Peyer's patch (tissue), 4 donors: ENCODE measurements around the gene TUB. TPM values are rescaled to one million over a fixed set of nuclear protein-coding genes. Genes with fewer than 3 reads are reported as not detected.

Experiments
- DNase-seq, 3 donors: peaks; one replicate each; pipeline ENCODE4 v3.0.0-alpha.2; 2017 to 2019
- H3K27ac ChIP-seq, 4 donors: fragments of 200-600 bp; sonication (generic); one replicate each; pipeline ENCODE4 v1.5.1; 2016 to 2019
- H3K27me3 ChIP-seq, 2 donors: fragments of 200-600 bp; sonication (generic); one replicate each; pipeline ENCODE4 v1.5.1; 2019
- H3K36me3 ChIP-seq, 3 donors: fragments of 200-600 bp; sonication (generic); one replicate each; pipeline ENCODE4 v1.5.1; 2016 to 2019
- H3K4me1 ChIP-seq, 4 donors: fragments of 200-600 bp; sonication (generic); one replicate each; pipeline ENCODE4 v1.5.1; 2016 to 2019
- H3K4me3 ChIP-seq, 4 donors: fragments of 200-600 bp; sonication (generic); 1 replicate in 3 of 4; 2 replicates in 1 of 4; pipeline ENCODE4 v1.5.1; 2016 to 2019; ENCODE audit warnings: mild to moderate bottlenecking in 1 of 4
- H3K9me3 ChIP-seq, 4 donors: fragments of 200-600 bp; sonication (generic); one replicate each; pipeline ENCODE4 v1.5.1; 2016 to 2019; ENCODE audit warnings: mild to moderate bottlenecking in 1 of 4
- CTCF ChIP-seq, 6 experiments: fragments of 450-650 bp in 4 of 6; fragments of 200-600 bp in 2 of 6; sonication (generic) in 1 of 6; IDR thresholded peaks; one replicate each; pipeline ENCODE4 v1.5.1; 2017 to 2019; ENCODE audit warnings: antibody characterized with exemption in 6 of 6, mild to moderate bottlenecking in 3 of 6, moderate library complexity in 1 of 6
- POLR2A ChIP-seq, 2 donors: fragments of 450-650 bp; IDR thresholded peaks; one replicate each; pipeline ENCODE4 v1.5.1; 2017; ENCODE audit warnings: antibody characterized with exemption in 2 of 2, mild to moderate bottlenecking in 2 of 2, moderate library complexity in 2 of 2
- total RNA-seq, 4 donors: library from RNA; depleted of rRNA; stranded (reverse); fragments of >200 nt; gene quantifications; one replicate each; pipeline ENCODE4 v1.1.0, GENCODE V29; 2016

Gene TUB
- total RNA-seq, 4 donors from 2014 or later: 0.18 to 11.6 (median 2.4) TPM

DNA sequence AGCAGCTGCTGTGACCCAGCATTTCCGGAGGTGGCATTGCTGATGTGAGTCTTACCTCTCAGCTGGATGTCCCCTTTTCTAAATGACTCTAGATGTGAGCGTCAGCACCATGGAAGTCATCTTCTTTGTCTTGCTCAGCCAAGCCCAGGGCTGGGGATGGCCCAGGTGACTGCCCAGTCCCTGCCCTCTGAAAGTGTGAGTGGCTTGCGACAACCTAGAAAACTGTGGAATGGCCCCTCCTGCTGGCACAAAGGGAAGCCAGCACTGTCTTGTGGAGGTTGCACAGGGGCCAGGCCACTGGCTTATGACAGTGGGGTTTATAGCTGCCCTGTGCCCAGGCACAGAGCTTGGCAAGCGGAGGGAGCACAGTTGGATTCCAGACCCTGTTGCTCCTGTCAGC lies 6.2 kb downstream of the TUB start:
- H3K4me1 ChIP-seq: peaks cover 0 to 10% (median 0%) of the 10 kb centered on the region in 4 donors
- DNase-seq: no peak
- TF ChIP-seq POLR2A (IDR thresholded peaks at IDR 0.05): no peak
- TF ChIP-seq CTCF (IDR thresholded peaks at IDR 0.05): no peak
- no peak overlapping the region for H3K27ac ChIP-seq
- H3K4me3 ChIP-seq: no peak overlapping the region
- no peaks in the 10 kb centered on the region for H3K9me3 ChIP-seq
- peaks cover 0 to 2% of the 10 kb centered on the region in 2 donors for H3K27me3 ChIP-seq
- H3K36me3 ChIP-seq: no peaks in the 10 kb centered on the region

GRCh38 chr11:8087756-8088155 lies 6.7 kb downstream of the TUB start:
- H3K36me3 ChIP-seq: no peaks in the 10 kb centered on the region
- DNase-seq: no peak
- TF ChIP-seq POLR2A (IDR thresholded peaks at IDR 0.05) (no peak), CTCF (IDR thresholded peaks at IDR 0.05) (no peak)
- H3K27me3 ChIP-seq: no peaks in the 10 kb centered on the region
- H3K27ac ChIP-seq: no peak overlapping the region
- H3K4me1 ChIP-seq: peaks cover 0 to 7% (median 0%) of the 10 kb centered on the region in 4 donors
- no peak overlapping the region for H3K4me3 ChIP-seq
- H3K9me3 ChIP-seq: no peaks in the 10 kb centered on the region

- DNase-seq: no peak
These were observed 8.9 kb downstream of the TUB start for GRCh38 chr11:8089791-8090510.

GRCh38 chr11:8090756-8091155 lies 9.7 kb downstream of the TUB start:
- H3K4me1 ChIP-seq: no peaks in the 10 kb centered on the region
- H3K36me3 ChIP-seq: no peaks in the 10 kb centered on the region
- H3K27me3 ChIP-seq: no peaks in the 10 kb centered on the region
- DNase-seq: peak in 1 of 3 donors; percentile 23
- no peak overlapping the region for H3K4me3 ChIP-seq
- H3K27ac ChIP-seq: no peak overlapping the region
- TF ChIP-seq CTCF (IDR thresholded peaks at IDR 0.05) (peak in 4 of 6 experiments; percentile 13 to 27 (median 20)), POLR2A (IDR thresholded peaks at IDR 0.05) (no peak)
- no peaks in the 10 kb centered on the region for H3K9me3 ChIP-seq

More at GRCh38 chr11:8089791-8090510, 8.9 kb downstream of the TUB start:
- H3K4me3 ChIP-seq: no peak overlapping the region
- H3K9me3 ChIP-seq: no peaks in the 10 kb centered on the region
- no peaks in the 10 kb centered on the region for H3K27me3 ChIP-seq
- no peak overlapping the region for H3K27ac ChIP-seq
- no peaks in the 10 kb centered on the region for H3K36me3 ChIP-seq
- H3K4me1 ChIP-seq: no peaks in the 10 kb centered on the region
- no peak for TF ChIP-seq POLR2A (IDR thresholded peaks at IDR 0.05)
- TF ChIP-seq CTCF (IDR thresholded peaks at IDR 0.05): no peak

GRCh38 chr11:8091721-8092120 lies 10.7 kb downstream of the TUB start:
- no peak for DNase-seq
- no peaks in the 10 kb centered on the region for H3K36me3 ChIP-seq
- TF ChIP-seq CTCF (IDR thresholded peaks at IDR 0.05) (no peak), POLR2A (IDR thresholded peaks at IDR 0.05) (no peak)
- no peaks in the 10 kb centered on the region for H3K4me1 ChIP-seq
- H3K27me3 ChIP-seq: no peaks in the 10 kb centered on the region
- no peak overlapping the region for H3K4me3 ChIP-seq
- no peak overlapping the region for H3K27ac ChIP-seq
- H3K9me3 ChIP-seq: no peaks in the 10 kb centered on the region
